GM11168 (cell line): Measurements from ENCODE around the gene EPS8.

Experiments
- in situ Hi-C: fragments of 300-500 bp; cut with MboI; formaldehyde crosslinking; loops from one replicate; pipeline ENCODE4 v1.12.0; 2022; ENCODE audit warnings: low sequenced_read_pairs; ENCODE audit not compliant: unreplicated experiment

The EPS8 gene

GRCh38 chr12:15669256-15669948 lies 119.8 kb downstream of the EPS8 start:
- in situ Hi-C loops, result no loop called here

- in situ Hi-C loops, result no loop called here
Measured at GRCh38 chr12:15664491-15664890, 124.7 kb downstream of the EPS8 start.

GRCh38 chr12:15662983-15663659 lies 126.1 kb downstream of the EPS8 start:
- in situ Hi-C loops, result no loop called here

GRCh38 chr12:15662303-15662980 lies 126.7 kb downstream of the EPS8 start:
- in situ Hi-C loops, result no loop called here

GRCh38 chr12:15651371-15651770 lies 137.8 kb downstream of the EPS8 start:
- in situ Hi-C loops, result no loop called here

- in situ Hi-C loops, result no loop called here
Measured at GRCh38 chr12:15650399-15651128, 138.6 kb downstream of the EPS8 start.

- in situ Hi-C loops, result no loop called here
Measured at GRCh38 chr12:15649347-15649746, 139.8 kb downstream of the EPS8 start.

GRCh38 chr12:15648558-15648957 lies 140.6 kb downstream of the EPS8 start:
- in situ Hi-C loops, result no loop called here

GRCh38 chr12:15646581-15646980 lies 142.6 kb downstream of the EPS8 start:
- in situ Hi-C loops, result no loop called here

- in situ Hi-C loops, result no loop called here
Measured at GRCh38 chr12:15644700-15645099, 144.5 kb downstream of the EPS8 start.

GRCh38 chr12:15638231-15638630 lies 151.0 kb downstream of the EPS8 start:
- in situ Hi-C loops, result no loop called here

GRCh38 chr12:15636060-15636890 lies 152.9 kb downstream of the EPS8 start:
- in situ Hi-C loops, result no loop called here

GRCh38 chr12:15634010-15634683 lies 155.0 kb downstream of the EPS8 start:
- in situ Hi-C loops, result no loop called here

GRCh38 chr12:15633201-15633600 lies 156.0 kb downstream of the EPS8 start:
- in situ Hi-C loops, result no loop called here

- in situ Hi-C loops, result no loop called here
Measured at GRCh38 chr12:15632708-15633107, 156.5 kb downstream of the EPS8 start.

- in situ Hi-C loops, result no loop called here
Measured at GRCh38 chr12:15631007-15631715, 158.0 kb downstream of the EPS8 start.

GRCh38 chr12:15629761-15630160 lies 159.4 kb downstream of the EPS8 start:
- in situ Hi-C loops, result no loop called here

- in situ Hi-C loops, result no loop called here
Measured at GRCh38 chr12:15629108-15629507, 160.1 kb downstream of the EPS8 start.
